IPS DF 6.9 (cell line): Measurements from ENCODE around the gene HOXB3.

Source experiments
- DNase-seq: peaks from one replicate; pipeline ENCODE4 v3.0.0-alpha.2; 2013; ENCODE audit warnings: low read depth, low spot score
- H3K27ac ChIP-seq: one replicate; pipeline ENCODE4 v1.5.1; 2013; ENCODE audit warnings: low read length, control low read depth
- H3K27me3 ChIP-seq: 2 replicates; pipeline ENCODE4 v1.6.1; 2013; ENCODE audit warnings: mild to moderate bottlenecking, low read length; ENCODE audit not compliant: control insufficient read depth, insufficient read depth
- H3K36me3 ChIP-seq: 2 replicates; pipeline ENCODE4 v1.6.1; 2013; ENCODE audit warnings: low read length; ENCODE audit not compliant: control insufficient read depth, insufficient read depth
- H3K4me1 ChIP-seq: 2 replicates; pipeline ENCODE4 v1.6.1; 2013; ENCODE audit warnings: low read length; ENCODE audit not compliant: control insufficient read depth, insufficient read depth
- H3K4me3 ChIP-seq: 2 replicates; pipeline ENCODE4 v1.5.1; 2013; ENCODE audit warnings: mild to moderate bottlenecking, low read length
- H3K9me3 ChIP-seq: 2 replicates; pipeline ENCODE4 v1.6.1; 2013; ENCODE audit warnings: low read length, inconsistent platforms; ENCODE audit not compliant: control insufficient read depth, insufficient read depth
- WGBS: extraction: QIAGEN DNeasy Blood & Tissue Kit; methylation state at CpG from one replicate; pipeline ENCODE4 v1.1.7; 2013; ENCODE audit warnings: mixed read lengths, missing lambda C conversion rate; ENCODE audit not compliant: insufficient read length, insufficient coverage; 5-methylcytosine and 5-hydroxymethylcytosine counted together

Gene HOXB3

GRCh38 chr17:48624544-48625494 lies 34.8 kb upstream of the HOXB3 start:
- Histone ChIP-seq H3K9me3 (no peaks in the 10 kb centered on the region), H3K27me3 (peaks cover 97% of the 10 kb centered on the region), H3K4me3 (no peak overlapping the region), H3K27ac (no peak overlapping the region), H3K4me1 (0 out of 2 replicates have a peak, but pooled peaks cover 2% of the 10 kb centered on the region), H3K36me3 (no peaks in the 10 kb centered on the region)
- no CpG with 5 or more reads among the region's 66 CpGs for WGBS
- DNase-seq, result no peak

GRCh38 chr17:48624118-48624517 lies 34.1 kb upstream of the HOXB3 start:
- no peaks in the 10 kb centered on the region for H3K9me3 ChIP-seq
- H3K4me3 ChIP-seq, result no peak overlapping the region
- 0 out of 2 replicates have a peak, but pooled peaks cover 2% of the 10 kb centered on the region for H3K4me1 ChIP-seq
- no peaks in the 10 kb centered on the region for H3K36me3 ChIP-seq
- peaks cover 98% of the 10 kb centered on the region for H3K27me3 ChIP-seq
- DNase-seq, result no peak
- WGBS, result no CpG with 5 or more reads among the region's 5 CpGs
- H3K27ac ChIP-seq, result no peak overlapping the region

DNA sequence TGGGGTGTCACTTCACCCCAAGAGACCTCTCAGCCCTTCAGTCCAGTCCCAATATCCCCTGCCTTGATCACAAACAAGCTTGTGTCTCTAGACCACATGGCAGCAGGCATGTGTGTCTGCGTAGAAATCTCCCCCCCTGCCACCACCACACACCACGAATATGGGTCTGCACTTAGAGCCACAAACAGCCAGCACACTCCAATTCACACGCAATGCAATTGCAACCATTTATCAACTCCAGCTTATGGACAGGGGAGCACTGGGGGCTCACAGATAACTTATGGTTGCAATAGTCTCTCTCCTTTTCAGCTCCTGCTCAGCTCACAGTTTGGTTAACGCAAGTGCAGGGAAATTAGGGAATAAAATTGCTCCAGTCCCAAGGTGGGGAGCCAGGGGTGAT lies 33.5 kb upstream of the HOXB3 start:
- H3K27me3 ChIP-seq, result peaks cover 98% of the 10 kb centered on the region
- H3K36me3 ChIP-seq, result no peaks in the 10 kb centered on the region
- no CpG with 5 or more reads among the region's 4 CpGs for WGBS
- no peaks in the 10 kb centered on the region for H3K9me3 ChIP-seq
- H3K4me3 ChIP-seq, result no peak overlapping the region
- no peak for DNase-seq
- 0 out of 2 replicates have a peak, but pooled peaks cover 2% of the 10 kb centered on the region for H3K4me1 ChIP-seq
- no peak overlapping the region for H3K27ac ChIP-seq

GRCh38 chr17:48622857-48623256 lies 32.8 kb upstream of the HOXB3 start:
- no peaks in the 10 kb centered on the region for H3K9me3 ChIP-seq
- H3K27me3 ChIP-seq, result peaks cover 97% of the 10 kb centered on the region
- no peak for DNase-seq
- H3K27ac ChIP-seq, result no peak overlapping the region
- 0 out of 2 replicates have a peak, but pooled peaks cover 2% of the 10 kb centered on the region for H3K4me1 ChIP-seq
- WGBS, result no CpG with 5 or more reads among the region's 11 CpGs
- H3K36me3 ChIP-seq, result no peaks in the 10 kb centered on the region
- H3K4me3 ChIP-seq, result no peak overlapping the region

DNA sequence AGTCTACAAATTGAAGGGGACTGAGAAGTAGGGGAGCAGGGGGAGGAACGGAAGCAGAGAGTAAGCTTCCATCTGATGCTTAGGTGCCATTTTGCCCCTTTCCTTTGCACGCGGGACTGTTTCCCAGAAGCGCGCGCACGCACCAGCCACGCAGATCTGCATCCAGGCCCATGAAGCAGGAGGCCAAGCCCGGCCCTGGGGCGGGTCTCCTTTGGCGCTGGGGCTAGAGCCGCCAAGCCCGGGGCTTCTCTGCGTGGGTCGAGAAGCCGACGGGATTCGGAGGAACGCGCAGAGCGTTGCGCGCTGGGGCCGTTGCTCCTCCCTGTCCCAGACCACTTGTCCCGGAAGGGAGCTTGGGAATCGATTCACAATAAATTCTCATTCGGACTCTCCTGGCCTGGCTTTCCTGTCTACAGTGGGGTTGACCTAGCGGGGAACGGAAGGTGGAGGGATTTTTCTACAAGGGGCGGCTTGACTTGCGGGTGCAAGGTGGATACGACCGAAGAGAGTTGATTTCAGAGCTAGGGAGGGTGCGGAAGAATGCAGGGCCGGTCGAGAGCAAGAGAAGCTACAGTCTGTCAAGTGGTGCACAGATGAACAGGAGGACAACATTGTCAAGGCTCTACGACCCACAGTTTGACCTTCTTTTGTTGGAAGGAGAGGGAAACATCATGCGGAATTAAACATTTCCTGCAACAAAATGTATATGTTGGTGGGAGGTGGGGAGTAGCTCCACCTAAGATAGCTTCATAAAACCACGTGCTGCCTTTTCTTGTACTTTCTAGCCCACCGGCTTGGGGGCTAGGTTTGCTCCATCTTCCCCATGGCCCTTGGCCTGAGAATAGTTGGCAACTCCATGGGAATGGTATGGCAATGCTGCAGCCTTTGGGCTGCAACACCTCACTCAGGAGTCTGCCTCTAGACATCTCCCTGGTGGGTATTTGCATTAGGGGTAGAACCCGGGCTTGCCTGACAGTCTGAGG lies 31.7 kb upstream of the HOXB3 start:
- no peak overlapping the region for H3K27ac ChIP-seq
- H3K9me3 ChIP-seq, result no peaks in the 10 kb centered on the region
- WGBS, result no CpG with 5 or more reads among the region's 41 CpGs
- no peaks in the 10 kb centered on the region for H3K36me3 ChIP-seq
- H3K27me3 ChIP-seq, result peaks cover 97% of the 10 kb centered on the region
- H3K4me3 ChIP-seq, result no peak overlapping the region
- no peak for DNase-seq
- H3K4me1 ChIP-seq, result 0 out of 2 replicates have a peak, but pooled peaks cover 2% of the 10 kb centered on the region

- no peaks in the 10 kb centered on the region for H3K4me1 ChIP-seq
- H3K9me3 ChIP-seq, result no peaks in the 10 kb centered on the region
- no peaks in the 10 kb centered on the region for H3K36me3 ChIP-seq
- no CpG with 5 or more reads among the region's 6 CpGs for WGBS
- H3K27me3 ChIP-seq, result peaks cover 98% of the 10 kb centered on the region
- H3K27ac ChIP-seq, result no peak overlapping the region
- H3K4me3 ChIP-seq, result no peak overlapping the region
- no peak for DNase-seq
These were observed 30.6 kb upstream of the HOXB3 start for GRCh38 chr17:48620461-48621139.

- H3K27ac ChIP-seq, result no peak overlapping the region
- no peak for DNase-seq
- no peaks in the 10 kb centered on the region for H3K4me1 ChIP-seq
- H3K36me3 ChIP-seq, result no peaks in the 10 kb centered on the region
- no peak overlapping the region for H3K4me3 ChIP-seq
- WGBS, result no CpG with 5 or more reads among the region's 32 CpGs
- peaks cover 98% of the 10 kb centered on the region for H3K27me3 ChIP-seq
- H3K9me3 ChIP-seq, result no peaks in the 10 kb centered on the region
These were observed 29.9 kb upstream of the HOXB3 start for GRCh38 chr17:48619826-48620449.

GRCh38 chr17:48618256-48618896 lies 28.3 kb upstream of the HOXB3 start:
- WGBS, result no CpG with 5 or more reads among the region's 25 CpGs
- H3K4me1 ChIP-seq, result peaks cover 3% of the 10 kb centered on the region
- no peak overlapping the region for H3K4me3 ChIP-seq
- H3K27ac ChIP-seq, result no peak overlapping the region
- no peaks in the 10 kb centered on the region for H3K9me3 ChIP-seq
- H3K27me3 ChIP-seq, result peaks cover 96% of the 10 kb centered on the region
- no peaks in the 10 kb centered on the region for H3K36me3 ChIP-seq
- DNase-seq, result no peak

GRCh38 chr17:48617471-48618255 lies 27.6 kb upstream of the HOXB3 start:
- Histone ChIP-seq H3K4me3 (no peak overlapping the region), H3K4me1 (peaks cover 4% of the 10 kb centered on the region), H3K27me3 (peaks cover 95% of the 10 kb centered on the region), H3K9me3 (no peaks in the 10 kb centered on the region), H3K36me3 (no peaks in the 10 kb centered on the region), H3K27ac (no peak overlapping the region)
- WGBS, result no CpG with 5 or more reads among the region's 43 CpGs
- no peak for DNase-seq
